Stimulated activated CD4-positive, alpha-beta T cell treated with anti-CD3 and anti-CD28 coated beads, Interleukin-15, amount 100 ng/mL, for 1 hour (primary cell): ENCODE data around the gene PTGDS.

Source experiments
- DNase-seq, 2 donors: peaks; one replicate each; pipeline ENCODE4 v3.0.0-alpha.2; 2020; ENCODE audit warnings: low read depth in 1 of 2, low spot score in 1 of 2

PTGDS gene

DNA sequence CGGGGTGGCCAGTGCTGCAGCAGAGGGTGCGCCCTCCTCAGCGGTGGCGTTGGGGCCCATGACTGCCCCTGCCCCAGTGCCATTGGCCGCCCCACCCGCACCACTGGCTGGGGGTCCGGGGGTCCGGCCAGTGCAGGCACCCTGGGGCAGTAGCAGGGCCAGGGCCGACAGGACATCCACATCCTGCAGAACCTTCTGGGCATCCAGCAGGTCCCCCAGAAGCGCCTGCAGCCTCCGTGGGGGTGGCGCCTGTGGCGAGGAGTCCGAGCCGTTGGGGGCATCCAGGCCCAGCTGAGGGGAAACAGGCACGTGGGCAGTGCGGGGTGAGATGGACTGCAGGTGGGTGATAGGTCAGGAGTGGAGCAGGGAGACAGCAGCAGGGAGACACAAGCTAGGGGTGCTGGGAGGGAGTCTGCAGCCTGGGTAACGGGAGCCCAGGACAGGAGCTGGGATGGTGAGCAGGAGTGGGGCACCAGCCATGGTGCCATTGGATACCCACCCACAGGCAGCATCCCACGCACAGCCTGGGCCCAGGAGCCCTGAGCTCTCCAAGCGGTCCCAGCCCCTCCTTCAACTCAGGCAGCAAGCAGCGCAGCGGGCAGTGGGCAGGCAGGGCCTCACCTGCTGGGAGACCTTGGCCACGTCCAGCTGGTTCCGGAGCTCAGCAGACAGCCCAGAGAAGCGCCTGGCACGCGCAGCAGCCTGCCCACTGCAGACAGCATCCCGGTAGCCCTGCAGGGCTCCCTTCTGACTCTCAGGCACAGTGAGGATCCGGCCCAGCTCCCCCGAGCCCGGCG is 43.7 kb downstream of the PTGDS start:
- DNase-seq, result no peak

DNA sequence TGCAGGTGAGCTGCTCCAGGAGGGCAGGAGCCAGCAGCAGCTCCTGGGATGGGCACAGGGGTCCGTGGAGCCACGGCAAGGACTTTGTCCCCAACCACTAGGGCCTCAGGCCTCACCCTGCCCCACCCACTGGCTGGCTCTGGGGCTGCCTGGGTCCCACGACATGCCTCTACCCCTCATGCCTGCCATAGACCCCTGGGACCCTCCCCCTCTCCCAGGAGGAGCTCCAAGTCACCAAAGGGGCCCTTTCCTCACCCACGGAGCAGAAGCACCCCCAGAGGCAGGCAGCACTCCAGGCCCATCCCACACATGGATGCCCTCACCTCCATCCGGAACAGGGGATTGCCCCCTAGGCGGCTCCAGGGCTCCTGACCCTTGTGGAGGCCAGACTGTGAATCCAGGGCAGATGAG is 44.3 kb downstream of the PTGDS start:
- DNase-seq, result no peak

- peak; percentile 31 to 64 for DNase-seq
These were observed 44.8 kb downstream of the PTGDS start for GRCh38 chr9:137021979-137022661.

DNA sequence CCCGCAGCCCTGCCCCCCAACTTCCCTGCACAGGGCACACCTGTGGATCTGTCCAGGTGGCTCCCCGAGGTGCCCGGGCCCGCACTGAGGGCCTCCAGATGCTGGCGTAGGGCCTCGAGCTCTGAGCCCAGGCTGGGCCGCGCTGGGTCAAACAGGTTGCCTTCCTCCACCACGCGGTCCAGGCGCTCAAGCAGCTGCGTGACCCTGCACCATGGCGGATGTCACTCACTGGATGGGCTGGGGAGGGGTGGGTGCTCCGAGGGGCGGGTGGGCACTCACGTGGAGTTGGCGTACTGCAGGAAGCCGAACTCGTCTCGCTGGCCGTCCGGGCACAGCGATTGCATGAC is 45.3 kb downstream of the PTGDS start:
- DNase-seq, result no peak

DNA sequence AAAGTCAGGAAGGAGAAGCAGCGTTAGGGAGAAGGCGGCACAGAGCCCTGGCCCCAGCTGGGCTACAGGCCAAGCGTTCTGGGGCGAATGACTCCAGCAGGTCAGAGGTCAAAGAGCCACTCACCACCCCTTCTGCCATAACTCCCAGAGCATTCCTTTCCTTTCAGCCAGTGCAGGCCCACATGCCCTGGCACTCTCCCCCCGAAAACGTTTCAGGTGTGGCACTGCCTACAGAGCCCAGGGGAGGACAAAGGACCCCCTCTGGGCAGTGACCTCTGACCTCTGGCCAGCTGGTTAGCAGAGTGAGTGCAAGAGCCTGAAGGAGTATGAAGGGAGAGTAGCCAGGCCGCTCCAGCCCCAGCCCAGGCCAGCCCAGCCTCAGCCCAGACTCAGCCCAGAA is 45.9 kb downstream of the PTGDS start:
- no peak for DNase-seq

DNA sequence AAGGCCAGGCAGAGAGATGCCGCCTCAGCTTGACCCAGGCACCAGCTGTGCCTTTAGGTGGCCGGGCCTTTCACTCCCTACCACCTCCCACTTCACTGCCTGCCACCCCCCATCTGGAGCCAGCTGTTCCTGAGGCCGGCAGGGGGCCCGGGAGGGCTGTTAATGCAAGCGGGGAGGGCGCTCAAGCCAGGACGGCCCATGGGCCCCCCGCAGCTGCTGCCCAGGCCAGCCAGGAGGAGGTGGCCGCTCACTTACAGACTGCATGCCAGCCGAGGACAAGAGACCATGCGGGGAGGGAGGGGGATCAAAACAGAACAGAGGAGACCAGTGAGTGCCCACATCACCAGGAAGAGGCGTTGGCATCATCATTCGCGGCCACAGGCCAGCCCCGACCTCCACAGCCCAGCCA is 46.3 kb downstream of the PTGDS start:
- no peak for DNase-seq

DNA sequence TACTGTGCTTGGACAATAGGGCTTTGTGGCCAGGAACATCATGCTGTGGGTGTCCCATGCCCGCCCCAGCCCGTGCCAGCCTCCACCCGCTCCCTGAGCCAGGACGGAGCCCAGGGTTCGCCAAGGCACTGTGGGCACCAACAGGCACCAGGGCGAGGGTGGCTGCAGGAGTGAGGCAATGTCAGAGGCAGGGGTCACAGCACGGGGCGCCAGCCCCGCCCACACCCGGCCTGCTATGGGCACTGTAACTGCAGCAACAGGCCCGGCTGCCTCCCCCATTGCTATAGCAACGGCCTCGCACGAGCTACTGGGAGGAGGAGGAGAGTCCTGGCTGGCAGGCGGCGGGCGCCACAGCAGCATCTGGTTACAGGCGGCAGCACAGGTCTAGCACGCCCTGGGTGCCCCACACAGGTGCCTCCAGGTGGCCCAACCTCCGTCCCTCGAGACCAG is 48.2 kb downstream of the PTGDS start:
- DNase-seq, result no peak

GRCh38 chr9:137026384-137026783 is 49.1 kb downstream of the PTGDS start:
- no peak for DNase-seq

- DNase-seq, result no peak
These were observed 49.5 kb downstream of the PTGDS start for GRCh38 chr9:137026828-137027227.

DNA sequence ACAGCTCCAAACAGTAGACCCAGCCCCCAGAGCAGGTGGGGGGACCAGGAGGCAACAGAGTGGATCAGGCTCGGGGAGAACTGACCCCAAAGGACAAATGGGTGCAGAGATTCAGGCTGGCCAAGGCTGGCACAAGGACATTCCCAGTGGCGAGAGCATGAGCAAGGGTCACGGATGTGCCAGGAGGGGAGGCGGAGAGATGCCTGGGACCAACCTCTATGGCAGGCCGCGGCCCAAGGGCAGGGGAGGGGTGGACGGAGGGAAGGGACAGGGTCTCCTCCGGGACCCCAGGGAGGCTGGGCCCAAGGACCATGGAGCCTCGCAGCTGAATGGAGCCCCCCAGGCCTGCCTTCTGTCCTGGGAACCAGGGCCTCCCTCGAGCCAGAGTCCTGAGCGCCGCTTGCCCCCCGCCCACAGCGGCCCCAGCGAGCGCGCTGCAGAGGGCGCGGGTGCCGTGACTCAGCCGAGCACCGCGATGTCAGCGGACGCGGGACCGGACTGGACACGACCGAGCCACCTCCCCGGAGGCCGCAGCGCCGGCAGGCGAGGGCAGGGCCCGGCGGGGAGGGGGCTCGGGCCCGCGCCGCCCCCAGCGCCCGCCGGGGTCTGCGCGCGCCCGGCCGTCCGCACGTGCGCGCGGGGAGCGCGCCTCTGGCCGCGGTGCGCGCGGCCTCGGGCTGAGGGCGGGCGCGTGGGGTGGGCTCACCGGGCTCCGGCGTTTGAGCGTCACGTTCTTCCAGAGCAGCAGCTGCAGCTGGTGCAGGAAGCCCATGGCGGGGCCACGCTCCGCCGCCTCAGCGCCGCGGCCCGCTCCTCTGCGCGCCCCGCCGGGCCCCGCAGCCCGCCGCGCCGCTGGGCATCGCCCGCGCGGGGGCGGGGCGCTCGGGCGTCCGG is 50.3 kb downstream of the PTGDS start, which contains the start of gene ABCA2:
TSS of gene ABCA2 (minus strand) at position 869 of the 894 bp plus-strand sequence. CDS start at position 772, 97 bp downstream.
- DNase-seq, result no peak

DNA sequence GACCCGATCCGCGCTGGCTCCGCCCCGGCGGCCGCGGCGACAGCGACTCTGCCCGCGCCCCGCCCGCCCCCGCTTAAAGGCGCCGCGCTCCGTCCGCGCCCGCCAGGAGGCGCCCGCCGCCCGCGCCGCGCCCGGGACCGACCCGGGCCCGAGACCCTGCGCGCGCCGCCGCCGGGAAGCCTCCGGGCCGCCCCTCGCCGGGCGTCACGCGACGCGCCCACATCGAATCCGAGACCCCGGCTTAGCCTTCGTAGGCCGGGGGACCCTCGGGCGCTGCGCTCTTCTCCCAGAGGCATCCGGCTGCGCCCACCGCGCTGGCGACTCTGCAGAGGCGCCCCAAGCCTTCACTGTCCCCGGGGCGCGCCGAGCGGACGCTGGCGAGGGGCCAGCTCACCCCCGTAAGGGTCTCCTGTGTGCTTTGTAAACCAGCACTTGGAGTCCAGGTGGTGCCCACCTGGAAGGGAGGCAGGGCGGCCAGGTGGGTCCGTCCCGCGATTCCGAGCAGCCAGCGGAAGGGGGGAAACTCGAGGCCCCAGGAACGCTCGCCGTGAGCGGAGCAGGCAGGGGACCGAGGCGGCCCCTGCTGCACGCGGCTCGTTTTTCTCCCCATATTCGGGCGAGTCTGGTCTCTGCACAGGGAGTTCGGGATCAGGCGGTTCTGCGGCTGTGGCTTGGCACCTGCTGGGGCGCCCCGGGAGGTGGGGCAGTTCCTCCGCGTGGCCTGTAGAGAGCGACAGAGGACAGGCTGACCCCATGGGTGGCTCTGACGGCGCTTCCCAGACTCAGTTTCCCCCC is 51.2 kb downstream of the PTGDS start:
- peak; percentile 54 to 59 for DNase-seq

GRCh38 chr9:137029058-137029936 is 52.0 kb downstream of the PTGDS start:
- peak; percentile 43 to 65 for DNase-seq

DNA sequence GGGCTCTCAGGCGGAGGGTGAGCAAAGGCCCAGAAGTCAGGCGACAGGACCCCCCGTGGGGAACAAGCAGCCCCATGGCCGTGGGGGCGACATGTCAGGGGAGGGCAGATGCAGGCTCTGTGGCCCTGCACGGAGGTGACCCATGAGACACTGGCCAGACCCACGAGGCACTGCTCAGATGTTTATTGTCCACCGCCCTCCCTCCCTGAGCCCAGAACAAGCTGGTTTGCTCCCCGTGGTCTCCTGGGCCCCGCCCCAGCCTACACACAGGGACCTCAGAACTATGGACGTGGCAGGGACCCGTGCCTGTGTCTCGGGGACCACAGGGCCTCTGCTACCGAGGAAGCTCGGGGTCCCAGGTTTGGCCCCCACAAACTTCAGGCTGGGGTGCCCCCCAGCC is 52.7 kb downstream of the PTGDS start:
- no peak for DNase-seq

DNA sequence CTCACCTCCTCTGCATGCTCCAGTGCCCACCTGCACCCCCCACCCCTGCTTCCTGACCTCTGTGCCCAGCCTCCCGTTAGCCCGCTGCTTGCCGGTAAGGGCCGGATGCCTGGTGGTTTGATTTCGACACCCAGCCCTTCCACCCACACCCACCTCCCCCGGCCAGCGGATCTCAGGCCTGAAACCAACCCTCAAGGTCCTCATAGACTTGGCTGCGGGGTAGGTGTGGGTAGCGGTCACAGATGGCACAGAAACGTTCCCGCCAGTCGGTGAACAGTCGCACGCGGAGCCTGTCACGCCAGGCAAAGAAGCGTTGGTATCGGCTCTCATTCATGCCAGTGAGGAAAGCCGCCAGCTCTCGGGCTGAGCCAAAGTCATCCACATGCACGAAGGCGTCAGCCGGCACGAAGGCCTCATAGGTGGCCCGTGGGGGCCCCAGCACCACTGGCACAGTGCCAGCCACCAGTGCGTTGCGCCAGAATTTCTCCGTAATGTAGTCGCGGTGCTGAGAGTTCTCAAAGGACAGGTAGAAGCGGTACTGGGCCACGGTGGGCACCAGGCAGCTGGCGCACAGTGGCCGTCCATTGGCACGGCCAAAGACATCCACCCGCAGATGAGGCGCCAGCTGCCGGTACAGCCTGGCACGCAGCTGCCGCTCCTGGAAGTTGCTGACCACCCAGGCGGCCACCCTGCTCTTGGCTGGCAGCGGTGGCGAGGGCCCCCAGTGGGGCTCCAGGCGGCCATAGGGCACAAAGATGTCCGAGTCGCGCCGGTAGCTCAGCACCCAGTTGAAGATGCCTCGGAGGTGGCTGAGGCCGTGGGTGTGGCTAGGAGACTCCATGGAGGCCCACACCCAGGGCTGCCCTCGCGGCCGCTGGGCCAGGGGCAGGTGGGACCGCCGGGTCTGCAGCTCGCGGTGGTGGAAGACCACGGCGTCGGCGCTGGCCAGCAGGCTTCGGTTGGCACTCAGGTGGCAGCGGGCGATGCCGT is 53.5 kb downstream of the PTGDS start:
- no peak for DNase-seq
